Measurements from ENCODE around the gene DYNC1I2.
A peak's percentile ranks its signal among the peaks of the same experiment; 100 is the strongest.

DYNC1I2 gene

GRCh38 chr2:171702781-171703556, 15.7 kb downstream of the DYNC1I2 start:
- POLR2A ChIA-PET = interaction anchor here (0.6 to 1.6 kb wide), 3 partner anchors 241 to 400 kb away, joined by 3 to 7 read pairs (median 3); partner anchors contain the start of gene DLX2

GRCh38 chr2:171703574-171704347, 16.5 kb downstream of the DYNC1I2 start:
- no peak overlapping the region for H3K27ac ChIP-seq (ENCODE audit: extremely low read depth, low read depth, low read length)
- no peak overlapping the region for H3K4me3 ChIP-seq (ENCODE audit: low read depth, low read length)
- no peaks in the 10 kb centered on the region for H3K9me3 ChIP-seq (ENCODE audit: control insufficient read depth, insufficient read depth, low read depth, low read length)
- ChIA-PET POLR2A (interaction anchor here (0.6 to 1.6 kb wide), 3 partner anchors 201 to 399 kb away, joined by 3 to 7 read pairs (median 6); partner anchors contain the start of genes DLX1 and DLX2), CTCF (interaction anchor here (0.5 to 7.9 kb wide), 37 partner anchors 8 to 817 kb away, joined by 3 to 98 read pairs (median 4); partner anchors contain the start of gene DLX2)
- H3K36me3 ChIP-seq (ENCODE audit: control insufficient read depth in 2 of 2, insufficient read depth in 1 of 2, low read length in 2 of 2) = peaks cover 0 to 4% of the 10 kb centered on the region in 2 experiments; a peak in 1 of 3 replicates
- peaks cover 5% of the 10 kb centered on the region for H3K4me1 ChIP-seq (ENCODE audit: control insufficient read depth, insufficient read depth, low read length)
- TF ChIP-seq ZNF2 (tag by site-specific recombination; IDR thresholded peaks at IDR 0.05) = no peak
- TF ChIP-seq CTCF (tag by site-specific recombination; IDR thresholded peaks at IDR 0.05) = 0 out of 2 replicates have a peak, but pooled peaks have one; percentile 27
- peak; percentile 69 for TF ChIP-seq ZNF654 (tag by site-specific recombination; IDR thresholded peaks at IDR 0.05; ENCODE audit: low read depth)
- TF ChIP-seq ZNF169 (tag by site-specific recombination; IDR thresholded peaks at IDR 0.05) = no peak
- no peak for TF ChIP-seq ZFHX2 (tag by site-specific recombination; conservative IDR thresholded peaks at IDR 0.05)
- peak; percentile 98 for TF ChIP-seq ZNF660 (tag by site-specific recombination; IDR thresholded peaks at IDR 0.05)

More at GRCh38 chr2:171702781-171703556, 15.7 kb downstream of the DYNC1I2 start:
- Histone ChIP-seq H3K36me3 (ENCODE audit: control insufficient read depth in 2 of 2, insufficient read depth in 1 of 2, low read length in 2 of 2) (peaks cover 3 to 7% of the 10 kb centered on the region in 2 experiments; a peak in 2 of 3 replicates), H3K4me1 (ENCODE audit: control insufficient read depth, insufficient read depth, low read length) (peaks cover 5% of the 10 kb centered on the region), H3K4me3 (ENCODE audit: low read depth, low read length) (no peak overlapping the region), H3K27ac (ENCODE audit: extremely low read depth, low read depth, low read length) (no peak overlapping the region), H3K9me3 (ENCODE audit: control insufficient read depth, insufficient read depth, low read depth, low read length) (no peaks in the 10 kb centered on the region)
- TF ChIP-seq ZNF521 (tag by site-specific recombination; IDR thresholded peaks at IDR 0.05) = no peak
- TF ChIP-seq ZSCAN23 (tag by site-specific recombination; IDR thresholded peaks at IDR 0.05) = no peak
- TF ChIP-seq ZBTB49 (tag by site-specific recombination; IDR thresholded peaks at IDR 0.05; ENCODE audit: low read depth) = no peak
- TF ChIP-seq ZNF148 (tag by site-specific recombination; IDR thresholded peaks at IDR 0.05; ENCODE audit: borderline replicate concordance) = no peak
- TF ChIP-seq PATZ1 (tag by site-specific recombination; IDR thresholded peaks at IDR 0.05) = no peak
- no peak for TF ChIP-seq ZNF548 (tag by site-specific recombination; IDR thresholded peaks at IDR 0.05)
- no peak for TF ChIP-seq ZNF585B (tag by site-specific recombination; IDR thresholded peaks at IDR 0.05)
- CTCF ChIA-PET = interaction anchor here (0.5 to 7.9 kb wide), 32 partner anchors 8 to 770 kb away, joined by 3 to 98 read pairs (median 4); partner anchors contain the start of gene CYBRD1

Data from HEK293 (cell line).